Smooth muscle cell (in vitro differentiated cells): ENCODE results near the gene WBP2. TPM values are rescaled to one million over a fixed set of nuclear protein-coding genes. Genes with fewer than 3 reads are reported as not detected.

Source experiments
- DNase-seq: peaks from one replicate; lab custom pipeline; 2025; ENCODE audit not compliant: unreplicated experiment; lab: John Stamatoyannopoulos, UW
- H2AFZ ChIP-seq: fragments of 200-600 bp; sonication (generic); 2 replicates; pipeline ENCODE4 v1.6.0; 2016; ENCODE audit warnings: antibody characterized with exemption, low read depth, mild to moderate bottlenecking
- H3F3A ChIP-seq: fragments of 200-600 bp; sonication (generic); 2 replicates; pipeline ENCODE4 v1.6.0; 2017; ENCODE audit warnings: antibody characterized with exemption, low read depth
- H3K27ac ChIP-seq: fragments of 200-600 bp; sonication (generic); 2 replicates; pipeline ENCODE4 v1.5.1; 2016; ENCODE audit warnings: low read depth, mild to moderate bottlenecking
- H3K27me3 ChIP-seq: fragments of 200-600 bp; sonication (generic); 2 replicates; pipeline ENCODE4 v1.6.1; 2016; ENCODE audit warnings: low read depth, mild to moderate bottlenecking
- H3K36me3 ChIP-seq: fragments of 200-600 bp; sonication (generic); 2 replicates; pipeline ENCODE4 v1.5.1; 2016; ENCODE audit warnings: low read depth
- H3K4me1 ChIP-seq: fragments of 200-600 bp; sonication (generic); 2 replicates; pipeline ENCODE4 v1.5.1; 2016; ENCODE audit warnings: low read depth
- H3K4me2 ChIP-seq: fragments of 200-600 bp; sonication (generic); 2 replicates; pipeline ENCODE4 v1.6.0; 2016; ENCODE audit warnings: mild to moderate bottlenecking
- H3K4me3 ChIP-seq: fragments of 200-600 bp; sonication (generic); 2 replicates; pipeline ENCODE4 v1.5.1; 2016; ENCODE audit warnings: mild to moderate bottlenecking
- H3K79me2 ChIP-seq: fragments of 200-600 bp; sonication (generic); 2 replicates; pipeline ENCODE4 v1.6.0; 2016; ENCODE audit warnings: low read depth, mild to moderate bottlenecking
- H3K9ac ChIP-seq: fragments of 200-600 bp; sonication (generic); 2 replicates; pipeline ENCODE4 v1.6.0; 2016; ENCODE audit warnings: low read depth
- H3K9me3 ChIP-seq: fragments of 200-600 bp; sonication (generic); replicated peaks from 2 replicates; pipeline ENCODE4 v1.5.1; 2016; ENCODE audit warnings: low read depth
- H4K20me1 ChIP-seq: fragments of 200-600 bp; sonication (generic); 2 replicates; pipeline ENCODE4 v1.6.0; 2016; ENCODE audit warnings: low read depth
- WGBS: methylation state at CpG from one replicate; pipeline ENCODE4 v1.1.7; 2016; ENCODE audit warnings: low lambda C conversion rate; 5-methylcytosine and 5-hydroxymethylcytosine counted together
- polyA plus RNA-seq: library from polyadenylated mRNA; unstranded; fragments of >200 nt; fragmentation: Nextera tagmentation; extraction: Ambion mirVana; gene quantifications from 2 replicates; pipeline ENCODE4 v1.2.1, GENCODE V29; 2016
- total RNA-seq: library from RNA; depleted of rRNA; stranded (reverse); fragments of >200 nt; gene quantifications from 2 replicates; pipeline ENCODE4 v1.2.3, GENCODE V29; 2014
- TF ChIP-seq, protein P1 (sequence below): fragments of 200-600 bp; sonication (generic); IDR thresholded peaks from 2 replicates; pipeline ENCODE4 v1.5.1; 2017; ENCODE audit warnings: borderline replicate concordance, mild to moderate bottlenecking, antibody characterized with exemption; ENCODE audit not compliant: insufficient read depth, poor library complexity, severe bottlenecking

Gene WBP2
- total and polyA plus RNA-seq, 2 experiments from 2014 or later, result 26.4 to 91.4 TPM

DNA sequence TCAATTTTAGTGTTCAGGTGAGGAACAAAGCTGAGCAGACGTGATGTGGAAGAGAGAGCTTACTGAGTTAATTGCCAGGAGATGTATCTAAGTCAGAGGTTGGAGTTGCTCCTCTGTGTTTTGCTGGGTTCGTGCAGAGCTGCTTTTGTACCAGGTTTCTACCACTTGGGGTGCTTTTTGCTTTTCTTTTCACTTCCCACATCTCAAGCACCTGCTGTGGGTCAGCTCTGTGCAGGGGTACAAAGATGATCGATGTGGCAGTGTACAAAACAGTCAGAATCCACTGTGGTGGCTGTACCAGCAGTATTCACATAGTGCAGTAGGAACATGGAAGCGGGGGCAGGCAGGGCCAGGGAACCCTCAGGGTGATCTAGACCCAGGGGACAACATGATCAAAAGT is 55.7 kb downstream of the WBP2 start:
- Histone ChIP-seq H2AFZ (no peak overlapping the region), H3K4me3 (no peak overlapping the region), H3K9me3 (no peaks in the 10 kb centered on the region), H3K9ac (no peak overlapping the region), H3K27ac (no peak overlapping the region), H4K20me1 (peaks cover 76% of the 10 kb centered on the region), H3F3A (no peaks in the 10 kb centered on the region), H3K4me2 (no peak overlapping the region), H3K4me1 (no peaks in the 10 kb centered on the region), H3K27me3 (no peaks in the 10 kb centered on the region), H3K36me3 (no peaks in the 10 kb centered on the region), H3K79me2 (peaks cover 60% of the 10 kb centered on the region)
- TF ChIP-seq, protein P1, sequence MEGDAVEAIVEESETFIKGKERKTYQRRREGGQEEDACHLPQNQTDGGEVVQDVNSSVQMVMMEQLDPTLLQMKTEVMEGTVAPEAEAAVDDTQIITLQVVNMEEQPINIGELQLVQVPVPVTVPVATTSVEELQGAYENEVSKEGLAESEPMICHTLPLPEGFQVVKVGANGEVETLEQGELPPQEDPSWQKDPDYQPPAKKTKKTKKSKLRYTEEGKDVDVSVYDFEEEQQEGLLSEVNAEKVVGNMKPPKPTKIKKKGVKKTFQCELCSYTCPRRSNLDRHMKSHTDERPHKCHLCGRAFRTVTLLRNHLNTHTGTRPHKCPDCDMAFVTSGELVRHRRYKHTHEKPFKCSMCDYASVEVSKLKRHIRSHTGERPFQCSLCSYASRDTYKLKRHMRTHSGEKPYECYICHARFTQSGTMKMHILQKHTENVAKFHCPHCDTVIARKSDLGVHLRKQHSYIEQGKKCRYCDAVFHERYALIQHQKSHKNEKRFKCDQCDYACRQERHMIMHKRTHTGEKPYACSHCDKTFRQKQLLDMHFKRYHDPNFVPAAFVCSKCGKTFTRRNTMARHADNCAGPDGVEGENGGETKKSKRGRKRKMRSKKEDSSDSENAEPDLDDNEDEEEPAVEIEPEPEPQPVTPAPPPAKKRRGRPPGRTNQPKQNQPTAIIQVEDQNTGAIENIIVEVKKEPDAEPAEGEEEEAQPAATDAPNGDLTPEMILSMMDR, result no peak
- WGBS, result 98% methylated on average over 4 of the region's 4 CpGs
- no peak for DNase-seq

DNA sequence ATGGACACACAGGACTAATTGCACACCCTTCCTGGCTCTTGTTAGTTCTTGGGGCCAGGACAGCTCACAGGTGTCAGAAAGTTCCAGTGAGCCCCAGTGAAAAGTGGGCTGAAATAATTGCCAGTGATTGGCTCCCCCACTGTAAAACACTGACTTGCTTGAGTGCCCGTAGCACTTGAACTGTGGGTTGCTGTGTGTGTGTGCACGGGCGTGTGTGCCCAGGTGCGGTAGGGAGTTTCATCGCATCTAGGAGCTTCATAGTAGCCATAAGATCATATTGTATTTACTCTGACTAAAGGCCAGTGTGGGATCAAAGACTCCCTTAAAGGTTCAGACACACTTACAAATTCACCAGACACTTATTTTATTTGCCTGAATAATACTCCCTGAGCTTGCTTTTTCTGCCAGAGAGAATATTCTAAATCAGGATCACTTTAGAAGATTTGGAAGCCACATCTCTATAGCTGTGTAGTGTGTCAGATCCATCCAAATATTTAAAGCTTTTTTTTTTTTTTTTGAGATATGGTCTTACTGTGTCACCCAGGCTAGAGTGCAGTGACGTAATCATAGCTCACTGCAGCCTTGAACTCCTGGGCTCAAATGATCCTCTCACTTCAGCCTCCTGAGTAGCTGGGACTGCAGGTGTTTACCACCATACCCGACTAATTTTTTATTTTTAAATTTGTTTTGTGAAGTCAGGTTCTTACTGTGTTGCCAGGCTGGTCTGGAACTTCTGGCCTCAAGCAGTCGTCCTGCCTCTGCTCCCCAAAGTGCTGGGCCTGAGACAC is 59.1 kb downstream of the WBP2 start:
- no peaks in the 10 kb centered on the region for H3K36me3 ChIP-seq
- H3K27me3 ChIP-seq, result no peaks in the 10 kb centered on the region
- WGBS, result 99% methylated on average over 8 of the region's 8 CpGs
- TF ChIP-seq, protein P1, result no peak
- no peak overlapping the region for H3K27ac ChIP-seq
- no peaks in the 10 kb centered on the region for H3K9me3 ChIP-seq
- H3K79me2 ChIP-seq, result peaks cover 76% of the 10 kb centered on the region
- H3K9ac ChIP-seq, result no peak overlapping the region
- no peaks in the 10 kb centered on the region for H3F3A ChIP-seq
- H2AFZ ChIP-seq, result no peak overlapping the region
- H3K4me3 ChIP-seq, result no peak overlapping the region
- no peaks in the 10 kb centered on the region for H3K4me1 ChIP-seq
- no peak for DNase-seq
- H4K20me1 ChIP-seq, result peaks cover 79% of the 10 kb centered on the region
- H3K4me2 ChIP-seq, result no peak overlapping the region

Other genes starting within 250 kb of the WBP2 start
- 0.13 and 1.7 TPM in 2 replicates for gene SMIM5, start 221.9 kb downstream of the WBP2 start, total RNA-seq
- 0.80 and 1.2 TPM in 2 replicates for gene SMIM5, start 221.9 kb downstream of the WBP2 start, polyA plus RNA-seq
- 12.5 and 38.2 TPM in 2 replicates for gene RECQL5, start 188.2 kb downstream of the WBP2 start, total RNA-seq
- gene RECQL5, start 188.2 kb downstream of the WBP2 start, polyA plus RNA-seq, result 15.4 and 15.7 TPM in 2 replicates
- gene SAP30BP, start 188.0 kb downstream of the WBP2 start, total RNA-seq, result 75.4 and 87.7 TPM in 2 replicates
- 119 and 135 TPM in 2 replicates for gene SAP30BP, start 188.0 kb downstream of the WBP2 start, polyA plus RNA-seq
- gene ITGB4, start 133.9 kb downstream of the WBP2 start, total RNA-seq, result 66.0 and 83.8 TPM in 2 replicates
- gene ITGB4, start 133.9 kb downstream of the WBP2 start, polyA plus RNA-seq, result 47.2 and 233 TPM in 2 replicates
- 31.1 and 32.7 TPM in 2 replicates for gene GALK1, start 90.1 kb downstream of the WBP2 start, total RNA-seq
- gene GALK1, start 90.1 kb downstream of the WBP2 start, polyA plus RNA-seq, result 88.8 and 108 TPM in 2 replicates
- gene UNK, start 70.5 kb downstream of the WBP2 start, total RNA-seq, result 25.4 and 39.5 TPM in 2 replicates
- 26.8 and 31.5 TPM in 2 replicates for gene UNK, start 70.5 kb downstream of the WBP2 start, polyA plus RNA-seq
- gene UNC13D, start 10.9 kb downstream of the WBP2 start, total RNA-seq, result 4.5 TPM in 2 replicates
- gene UNC13D, start 10.9 kb downstream of the WBP2 start, polyA plus RNA-seq, result 2.4 and 9.6 TPM in 2 replicates
- gene TRIM47, start 23.2 kb upstream of the WBP2 start, total RNA-seq, result 3.8 and 8.7 TPM in 2 replicates
- gene TRIM47, start 23.2 kb upstream of the WBP2 start, polyA plus RNA-seq, result 16.1 and 31.7 TPM in 2 replicates
- 9.8 and 13.3 TPM in 2 replicates for gene TRIM65, start 41.6 kb upstream of the WBP2 start, total RNA-seq
- gene TRIM65, start 41.6 kb upstream of the WBP2 start, polyA plus RNA-seq, result 15.4 and 17.4 TPM in 2 replicates
- 32.6 and 48.4 TPM in 2 replicates for gene MRPL38, start 49.5 kb upstream of the WBP2 start, total RNA-seq
- 90.5 and 107 TPM in 2 replicates for gene MRPL38, start 49.5 kb upstream of the WBP2 start, polyA plus RNA-seq
- 8.4 and 21.8 TPM in 2 replicates for gene FBF1, start 85.7 kb upstream of the WBP2 start, total RNA-seq
- 4.6 and 8.2 TPM in 2 replicates for gene FBF1, start 85.7 kb upstream of the WBP2 start, polyA plus RNA-seq
- gene ACOX1, start 123.8 kb upstream of the WBP2 start, total RNA-seq, result 35.3 and 46.7 TPM in 2 replicates
- gene ACOX1, start 123.8 kb upstream of the WBP2 start, polyA plus RNA-seq, result 25.9 and 30.2 TPM in 2 replicates
- gene TEN1, start 123.9 kb upstream of the WBP2 start, total RNA-seq, result 4.2 and 15.5 TPM in 2 replicates
- gene TEN1, start 123.9 kb upstream of the WBP2 start, polyA plus RNA-seq, result 19.2 and 25.6 TPM in 2 replicates
- gene CDK3, start 145.5 kb upstream of the WBP2 start, total RNA-seq, result 1.0 and 1.2 TPM in 2 replicates
- 3.9 and 10.2 TPM in 2 replicates for gene CDK3, start 145.5 kb upstream of the WBP2 start, polyA plus RNA-seq
- 1.6 and 1.9 TPM in 2 replicates for gene EVPL, start 172.0 kb upstream of the WBP2 start, total RNA-seq
- 0.77 and 2.0 TPM in 2 replicates for gene EVPL, start 172.0 kb upstream of the WBP2 start, polyA plus RNA-seq
- 41.0 and 67.5 TPM in 2 replicates for gene SRP68, start 217.2 kb upstream of the WBP2 start, total RNA-seq
- gene SRP68, start 217.2 kb upstream of the WBP2 start, polyA plus RNA-seq, result 96.3 and 102 TPM in 2 replicates
- gene GALR2, start 219.4 kb upstream of the WBP2 start, total RNA-seq, result not detected in 2 replicates
- gene GALR2, start 219.4 kb upstream of the WBP2 start, polyA plus RNA-seq, result 0.17 TPM in 1 of 2 replicates, not detected in the other
- not detected in 2 replicates for gene ZACN, start 223.8 kb upstream of the WBP2 start, total RNA-seq
- gene ZACN, start 223.8 kb upstream of the WBP2 start, polyA plus RNA-seq, result 1.7 and 3.4 TPM in 2 replicates
- 49.8 and 59.1 TPM in 2 replicates for gene EXOC7, start 248.5 kb upstream of the WBP2 start, total RNA-seq
- gene EXOC7, start 248.5 kb upstream of the WBP2 start, polyA plus RNA-seq, result 70.3 and 90.8 TPM in 2 replicates